ENCODE measurements around the gene SPOCK1. TPM values are rescaled to one million over a fixed set of nuclear protein-coding genes. Genes with fewer than 3 reads are reported as not detected.

Gene SPOCK1
- total and polyA plus RNA-seq, 9 of the 15 experiments (the other 6 are each of a cell fraction or from before 2014, with no cell fraction given) = 0.01 to 0.35 (median 0.04) TPM; not detected in 6

GRCh38 chr5:137220523-137220927 lies 278.6 kb downstream of the SPOCK1 start (continued):
- TF ChIP-seq RAD21 (CRISPR knock-in tag; conservative IDR thresholded peaks at IDR 0.05 in 1 of 2, IDR thresholded peaks at IDR 0.05 in 1 of 2) (peak in 1 of 2 experiments; percentile 53; a peak in 2 of 4 replicates), ATF1 (CRISPR knock-in tag; IDR thresholded peaks at IDR 0.05) (no peak), ATF1 (tag; IDR thresholded peaks at IDR 0.05) (peak; percentile 83), PYGO2 (tag; IDR thresholded peaks at IDR 0.05) (no peak), POLR2AphosphoS5 (IDR thresholded peaks at IDR 0.05; ENCODE audit: control insufficient read depth, insufficient read depth, low read depth, low read length) (no peak), ZEB2 (IDR thresholded peaks at IDR 0.05) (peak; percentile 44; the same call in 1 of the 2 replicates), ZBTB49 (CRISPR knock-in tag; IDR thresholded peaks at IDR 0.05; ENCODE audit: borderline replicate concordance) (no peak), RBM17 (IDR thresholded peaks at IDR 0.05; ENCODE audit: borderline replicate concordance, low read depth, low read length) (no peak), RCOR1 (IDR thresholded peaks at IDR 0.05; ENCODE audit: borderline replicate concordance in 1 of 2, low read depth in 2 of 2, low read length in 2 of 2) (0 out of 4 replicates have a peak, but pooled peaks of 1 of the 2 experiments have one; percentile 22), FOS (IDR thresholded peaks at IDR 0.05; ENCODE audit: extremely low read depth, insufficient read length) (peak; percentile 38)
- TF ChIP-seq, protein P1, sequence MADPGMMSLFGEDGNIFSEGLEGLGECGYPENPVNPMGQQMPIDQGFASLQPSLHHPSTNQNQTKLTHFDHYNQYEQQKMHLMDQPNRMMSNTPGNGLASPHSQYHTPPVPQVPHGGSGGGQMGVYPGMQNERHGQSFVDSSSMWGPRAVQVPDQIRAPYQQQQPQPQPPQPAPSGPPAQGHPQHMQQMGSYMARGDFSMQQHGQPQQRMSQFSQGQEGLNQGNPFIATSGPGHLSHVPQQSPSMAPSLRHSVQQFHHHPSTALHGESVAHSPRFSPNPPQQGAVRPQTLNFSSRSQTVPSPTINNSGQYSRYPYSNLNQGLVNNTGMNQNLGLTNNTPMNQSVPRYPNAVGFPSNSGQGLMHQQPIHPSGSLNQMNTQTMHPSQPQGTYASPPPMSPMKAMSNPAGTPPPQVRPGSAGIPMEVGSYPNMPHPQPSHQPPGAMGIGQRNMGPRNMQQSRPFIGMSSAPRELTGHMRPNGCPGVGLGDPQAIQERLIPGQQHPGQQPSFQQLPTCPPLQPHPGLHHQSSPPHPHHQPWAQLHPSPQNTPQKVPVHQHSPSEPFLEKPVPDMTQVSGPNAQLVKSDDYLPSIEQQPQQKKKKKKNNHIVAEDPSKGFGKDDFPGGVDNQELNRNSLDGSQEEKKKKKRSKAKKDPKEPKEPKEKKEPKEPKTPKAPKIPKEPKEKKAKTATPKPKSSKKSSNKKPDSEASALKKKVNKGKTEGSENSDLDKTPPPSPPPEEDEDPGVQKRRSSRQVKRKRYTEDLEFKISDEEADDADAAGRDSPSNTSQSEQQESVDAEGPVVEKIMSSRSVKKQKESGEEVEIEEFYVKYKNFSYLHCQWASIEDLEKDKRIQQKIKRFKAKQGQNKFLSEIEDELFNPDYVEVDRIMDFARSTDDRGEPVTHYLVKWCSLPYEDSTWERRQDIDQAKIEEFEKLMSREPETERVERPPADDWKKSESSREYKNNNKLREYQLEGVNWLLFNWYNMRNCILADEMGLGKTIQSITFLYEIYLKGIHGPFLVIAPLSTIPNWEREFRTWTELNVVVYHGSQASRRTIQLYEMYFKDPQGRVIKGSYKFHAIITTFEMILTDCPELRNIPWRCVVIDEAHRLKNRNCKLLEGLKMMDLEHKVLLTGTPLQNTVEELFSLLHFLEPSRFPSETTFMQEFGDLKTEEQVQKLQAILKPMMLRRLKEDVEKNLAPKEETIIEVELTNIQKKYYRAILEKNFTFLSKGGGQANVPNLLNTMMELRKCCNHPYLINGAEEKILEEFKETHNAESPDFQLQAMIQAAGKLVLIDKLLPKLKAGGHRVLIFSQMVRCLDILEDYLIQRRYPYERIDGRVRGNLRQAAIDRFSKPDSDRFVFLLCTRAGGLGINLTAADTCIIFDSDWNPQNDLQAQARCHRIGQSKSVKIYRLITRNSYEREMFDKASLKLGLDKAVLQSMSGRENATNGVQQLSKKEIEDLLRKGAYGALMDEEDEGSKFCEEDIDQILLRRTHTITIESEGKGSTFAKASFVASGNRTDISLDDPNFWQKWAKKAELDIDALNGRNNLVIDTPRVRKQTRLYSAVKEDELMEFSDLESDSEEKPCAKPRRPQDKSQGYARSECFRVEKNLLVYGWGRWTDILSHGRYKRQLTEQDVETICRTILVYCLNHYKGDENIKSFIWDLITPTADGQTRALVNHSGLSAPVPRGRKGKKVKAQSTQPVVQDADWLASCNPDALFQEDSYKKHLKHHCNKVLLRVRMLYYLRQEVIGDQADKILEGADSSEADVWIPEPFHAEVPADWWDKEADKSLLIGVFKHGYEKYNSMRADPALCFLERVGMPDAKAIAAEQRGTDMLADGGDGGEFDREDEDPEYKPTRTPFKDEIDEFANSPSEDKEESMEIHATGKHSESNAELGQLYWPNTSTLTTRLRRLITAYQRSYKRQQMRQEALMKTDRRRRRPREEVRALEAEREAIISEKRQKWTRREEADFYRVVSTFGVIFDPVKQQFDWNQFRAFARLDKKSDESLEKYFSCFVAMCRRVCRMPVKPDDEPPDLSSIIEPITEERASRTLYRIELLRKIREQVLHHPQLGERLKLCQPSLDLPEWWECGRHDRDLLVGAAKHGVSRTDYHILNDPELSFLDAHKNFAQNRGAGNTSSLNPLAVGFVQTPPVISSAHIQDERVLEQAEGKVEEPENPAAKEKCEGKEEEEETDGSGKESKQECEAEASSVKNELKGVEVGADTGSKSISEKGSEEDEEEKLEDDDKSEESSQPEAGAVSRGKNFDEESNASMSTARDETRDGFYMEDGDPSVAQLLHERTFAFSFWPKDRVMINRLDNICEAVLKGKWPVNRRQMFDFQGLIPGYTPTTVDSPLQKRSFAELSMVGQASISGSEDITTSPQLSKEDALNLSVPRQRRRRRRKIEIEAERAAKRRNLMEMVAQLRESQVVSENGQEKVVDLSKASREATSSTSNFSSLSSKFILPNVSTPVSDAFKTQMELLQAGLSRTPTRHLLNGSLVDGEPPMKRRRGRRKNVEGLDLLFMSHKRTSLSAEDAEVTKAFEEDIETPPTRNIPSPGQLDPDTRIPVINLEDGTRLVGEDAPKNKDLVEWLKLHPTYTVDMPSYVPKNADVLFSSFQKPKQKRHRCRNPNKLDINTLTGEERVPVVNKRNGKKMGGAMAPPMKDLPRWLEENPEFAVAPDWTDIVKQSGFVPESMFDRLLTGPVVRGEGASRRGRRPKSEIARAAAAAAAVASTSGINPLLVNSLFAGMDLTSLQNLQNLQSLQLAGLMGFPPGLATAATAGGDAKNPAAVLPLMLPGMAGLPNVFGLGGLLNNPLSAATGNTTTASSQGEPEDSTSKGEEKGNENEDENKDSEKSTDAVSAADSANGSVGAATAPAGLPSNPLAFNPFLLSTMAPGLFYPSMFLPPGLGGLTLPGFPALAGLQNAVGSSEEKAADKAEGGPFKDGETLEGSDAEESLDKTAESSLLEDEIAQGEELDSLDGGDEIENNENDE (IDR thresholded peaks at IDR 0.05; ENCODE audit: low read depth, low read length) = no peak
